ENCODE data around the gene OSBPL3. TPM values are rescaled to one million over a fixed set of nuclear protein-coding genes. Genes with fewer than 3 reads are reported as not detected.

Gene OSBPL3
- total and polyA plus RNA-seq, 7 donors, result 0.60 to 6.3 (median 1.8) TPM

DNA sequence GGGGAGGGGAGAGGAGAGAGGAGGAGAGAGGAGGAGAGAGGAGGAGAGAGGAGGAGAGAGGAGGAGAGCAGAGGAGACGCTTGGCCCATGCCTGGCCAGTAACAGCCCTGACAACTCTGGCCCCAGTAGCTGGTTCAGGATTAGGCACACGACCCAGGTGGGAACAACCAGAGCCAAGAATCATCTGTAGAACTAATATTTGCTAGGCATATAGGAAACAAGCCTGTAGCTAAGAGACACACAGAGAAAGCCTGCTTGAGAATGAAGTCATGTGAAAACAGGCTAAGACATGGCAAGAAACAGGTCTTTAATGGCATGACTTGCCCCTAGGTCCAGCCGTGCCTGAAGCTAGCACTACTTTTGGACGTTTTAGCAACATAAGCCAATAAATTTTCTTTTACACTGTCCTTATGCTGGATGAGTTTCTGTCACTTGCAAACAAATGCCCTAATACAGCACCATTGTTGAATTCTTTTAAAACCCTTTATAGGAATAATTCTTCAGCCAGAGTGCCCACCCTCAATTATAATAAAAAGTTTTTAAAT, 17.5 kb downstream of the OSBPL3 start:
- H3K9me3 ChIP-seq, result no peaks in the 10 kb centered on the region
- intact Hi-C loops (cut with DNase I), result no loop called here
- no peak overlapping the region for H3K4me3 ChIP-seq
- H3K4me1 ChIP-seq, result no peaks in the 10 kb centered on the region
- no peak overlapping the region for H3K27ac ChIP-seq
- no peaks in the 10 kb centered on the region for H3K36me3 ChIP-seq
- 77 to 88% methylated on average over 4 of the region's 4 CpGs for WGBS, 2 donors
- no peak for DNase-seq
- H3K27me3 ChIP-seq, result no peaks in the 10 kb centered on the region
- TF ChIP-seq EP300 (IDR thresholded peaks at IDR 0.05) (no peak), POLR2AphosphoS5 (IDR thresholded peaks at IDR 0.05) (no peak), POLR2A (IDR thresholded peaks at IDR 0.05) (no peak)
- TF ChIP-seq, protein P1, sequence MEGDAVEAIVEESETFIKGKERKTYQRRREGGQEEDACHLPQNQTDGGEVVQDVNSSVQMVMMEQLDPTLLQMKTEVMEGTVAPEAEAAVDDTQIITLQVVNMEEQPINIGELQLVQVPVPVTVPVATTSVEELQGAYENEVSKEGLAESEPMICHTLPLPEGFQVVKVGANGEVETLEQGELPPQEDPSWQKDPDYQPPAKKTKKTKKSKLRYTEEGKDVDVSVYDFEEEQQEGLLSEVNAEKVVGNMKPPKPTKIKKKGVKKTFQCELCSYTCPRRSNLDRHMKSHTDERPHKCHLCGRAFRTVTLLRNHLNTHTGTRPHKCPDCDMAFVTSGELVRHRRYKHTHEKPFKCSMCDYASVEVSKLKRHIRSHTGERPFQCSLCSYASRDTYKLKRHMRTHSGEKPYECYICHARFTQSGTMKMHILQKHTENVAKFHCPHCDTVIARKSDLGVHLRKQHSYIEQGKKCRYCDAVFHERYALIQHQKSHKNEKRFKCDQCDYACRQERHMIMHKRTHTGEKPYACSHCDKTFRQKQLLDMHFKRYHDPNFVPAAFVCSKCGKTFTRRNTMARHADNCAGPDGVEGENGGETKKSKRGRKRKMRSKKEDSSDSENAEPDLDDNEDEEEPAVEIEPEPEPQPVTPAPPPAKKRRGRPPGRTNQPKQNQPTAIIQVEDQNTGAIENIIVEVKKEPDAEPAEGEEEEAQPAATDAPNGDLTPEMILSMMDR (IDR thresholded peaks at IDR 0.05), result no peak

DNA sequence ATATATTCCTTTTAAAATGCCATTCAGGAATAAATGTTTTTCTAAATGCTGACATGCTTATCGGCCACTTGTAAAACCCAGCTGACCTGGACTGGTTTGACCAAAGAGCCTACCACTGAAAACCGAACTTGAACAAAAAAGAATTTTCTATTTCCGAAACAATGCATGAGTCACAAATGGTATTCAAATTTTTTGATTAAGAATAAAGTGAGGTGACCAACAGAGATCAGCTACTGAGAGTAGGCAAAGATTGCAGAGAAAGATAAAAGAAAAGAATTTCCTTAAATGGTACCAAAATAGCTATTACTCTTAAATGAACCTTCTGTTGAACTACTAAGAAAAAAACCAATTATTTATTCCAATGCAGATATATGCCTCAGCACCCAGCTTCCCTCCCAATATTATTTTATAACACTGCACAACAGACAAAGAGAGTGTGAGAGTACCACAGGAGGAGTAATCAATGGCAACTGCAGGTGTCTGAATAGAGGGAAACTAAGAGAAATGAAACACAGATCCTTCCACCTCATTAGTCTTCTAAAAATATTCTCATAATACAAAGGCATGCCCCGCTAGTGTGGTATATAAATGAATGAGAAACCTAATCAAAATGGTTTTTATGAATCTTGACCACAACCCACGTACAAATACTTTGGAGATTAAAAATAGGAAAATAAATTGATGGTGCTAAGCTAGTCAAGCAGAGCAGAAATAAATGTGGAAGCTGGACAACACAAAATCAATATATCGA, 20.1 kb downstream of the OSBPL3 start:
- Histone ChIP-seq H3K9me3 (peaks cover 0 to 3% (median 0%) of the 10 kb centered on the region in 4 donors), H3K4me1 (no peaks in the 10 kb centered on the region), H3K27ac (no peak overlapping the region), H3K27me3 (no peaks in the 10 kb centered on the region), H3K4me3 (no peak overlapping the region), H3K36me3 (no peaks in the 10 kb centered on the region)
- 93 to 95% methylated on average over 6 of the region's 6 CpGs for WGBS, 2 donors
- TF ChIP-seq, protein P1 (IDR thresholded peaks at IDR 0.05), result no peak
- no peak for TF ChIP-seq EP300 (IDR thresholded peaks at IDR 0.05)
- no peak for TF ChIP-seq POLR2A (IDR thresholded peaks at IDR 0.05)
- no peak for TF ChIP-seq POLR2AphosphoS5 (IDR thresholded peaks at IDR 0.05)
- intact Hi-C loops (cut with DNase I), result no loop called here
- DNase-seq, result no peak

DNA sequence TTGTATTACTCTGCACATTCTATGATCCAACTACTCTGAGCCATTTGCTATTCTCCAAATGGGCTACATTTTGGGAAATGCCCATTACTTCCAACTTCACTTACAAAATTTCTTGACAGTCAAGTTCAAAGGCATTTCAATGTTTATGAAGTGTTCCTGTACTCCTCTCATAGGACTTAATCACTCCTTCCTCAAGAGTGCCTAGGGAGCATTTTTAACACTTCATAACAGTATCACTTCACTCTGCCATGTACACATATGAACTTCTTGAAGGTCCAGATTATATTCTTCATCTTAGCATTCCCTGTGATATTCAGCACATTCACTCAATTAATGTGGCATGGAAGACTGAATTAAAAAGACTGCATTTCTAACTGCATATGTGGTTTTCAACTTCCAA, 21.6 kb downstream of the OSBPL3 start:
- H3K27me3 ChIP-seq, result no peaks in the 10 kb centered on the region
- H3K4me3 ChIP-seq, result no peak overlapping the region
- peaks cover 0 to 3% (median 0%) of the 10 kb centered on the region in 4 donors for H3K9me3 ChIP-seq
- H3K36me3 ChIP-seq, result no peaks in the 10 kb centered on the region
- intact Hi-C loops (cut with DNase I), result no loop called here
- H3K4me1 ChIP-seq, result no peaks in the 10 kb centered on the region
- DNase-seq, result no peak
- no peak overlapping the region for H3K27ac ChIP-seq
- TF ChIP-seq POLR2AphosphoS5 (IDR thresholded peaks at IDR 0.05) (no peak), POLR2A (IDR thresholded peaks at IDR 0.05) (no peak), EP300 (IDR thresholded peaks at IDR 0.05) (no peak)
- TF ChIP-seq, protein P1 (IDR thresholded peaks at IDR 0.05), result no peak

DNA sequence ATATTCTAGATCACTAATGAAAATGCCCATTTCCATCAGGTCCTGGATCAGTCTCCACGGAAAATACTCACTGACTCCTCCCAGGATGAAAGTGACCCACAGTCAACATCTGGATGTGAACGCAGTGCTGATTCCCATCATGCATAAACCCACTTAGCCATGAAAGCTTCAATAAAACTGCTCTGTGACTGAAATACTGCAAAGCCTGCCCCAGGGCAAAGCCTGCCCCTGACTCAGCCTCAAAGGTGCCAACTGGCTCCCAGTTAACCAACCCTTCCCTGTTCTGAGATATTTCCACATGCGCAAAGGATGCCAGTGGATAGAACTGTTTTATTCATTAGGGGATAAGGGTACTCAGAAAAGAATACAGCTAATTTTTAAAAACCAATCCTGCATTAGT, 24.0 kb downstream of the OSBPL3 start:
- H3K27ac ChIP-seq, result no peak overlapping the region
- H3K4me1 ChIP-seq, result no peaks in the 10 kb centered on the region
- H3K36me3 ChIP-seq, result no peaks in the 10 kb centered on the region
- WGBS, 2 donors, result 94% methylated on average over 3 of the region's 3 CpGs
- H3K9me3 ChIP-seq, result peaks cover 0 to 3% (median 0%) of the 10 kb centered on the region in 4 donors
- intact Hi-C loops (cut with DNase I), result no loop called here
- TF ChIP-seq EP300 (IDR thresholded peaks at IDR 0.05) (no peak), POLR2AphosphoS5 (IDR thresholded peaks at IDR 0.05) (no peak), POLR2A (IDR thresholded peaks at IDR 0.05) (no peak)
- TF ChIP-seq, protein P1 (IDR thresholded peaks at IDR 0.05), result no peak
- H3K27me3 ChIP-seq, result no peaks in the 10 kb centered on the region
- no peak for DNase-seq
- H3K4me3 ChIP-seq, result no peak overlapping the region

All from sigmoid colon (tissue), 7 donors.